Ureter (tissue), 1 donor: Measurements from ENCODE around the gene P2RY4. TPM values are rescaled to one million over a fixed set of nuclear protein-coding genes. Genes with fewer than 3 reads are reported as not detected.
"Not testable (repeated sequence)": the region's sequence is repeated elsewhere in the genome, so short reads cannot be mapped to it uniquely, and the experiment has no call there.

ENCODE experiments used
- DNase-seq: peaks from one replicate; pipeline ENCODE4 v3.0.0-alpha.2; 2020; ENCODE audit warnings: low spot score
- total RNA-seq: library from RNA; stranded (reverse); gene quantifications from one replicate; pipeline ENCODE4 v1.2.4, GENCODE V29; 2023
- donor health status: DM: yes; HTN: yes; CAD: no.

P2RY4 gene
- total RNA-seq, 1 donor from 2014 or later: 1.7 TPM

GRCh38 chrX:70243601-70244000 is 16.4 kb downstream of the P2RY4 start:
- DNase-seq: not testable (repeated sequence)

- DNase-seq: no peak
Measured at GRCh38 chrX:70241501-70241900, 18.5 kb downstream of the P2RY4 start.

- DNase-seq: no peak
Measured at GRCh38 chrX:70240751-70241150, 19.3 kb downstream of the P2RY4 start.

- DNase-seq: no peak
Measured at GRCh38 chrX:70234355-70234754, 25.6 kb downstream of the P2RY4 start, which contains the start of gene AWAT1. Gene AWAT1, plus strand, starts transcription at chrX:70234655. Its CDS starts 41 bp downstream, at chrX:70234696.

GRCh38 chrX:70231666-70232065 is 28.3 kb downstream of the P2RY4 start:
- no peak for DNase-seq

- no peak for DNase-seq
Measured at GRCh38 chrX:70226687-70227086, 33.3 kb downstream of the P2RY4 start.

GRCh38 chrX:70226048-70226447 is 34.0 kb downstream of the P2RY4 start:
- DNase-seq: no peak

GRCh38 chrX:70219938-70220764 is 39.9 kb downstream of the P2RY4 start:
- no peak for DNase-seq

GRCh38 chrX:70209570-70209969 is 50.4 kb downstream of the P2RY4 start:
- not testable (repeated sequence) for DNase-seq

GRCh38 chrX:70208479-70208878 is 51.5 kb downstream of the P2RY4 start:
- DNase-seq: no peak

Other genes with a start within 250 kb of the P2RY4 start
- gene AWAT2, start 210.3 kb downstream of the P2RY4 start, total RNA-seq: not detected
- not detected for gene OTUD6A, start 197.7 kb downstream of the P2RY4 start, total RNA-seq
- gene IGBP1, start 126.8 kb downstream of the P2RY4 start, total RNA-seq: 43.4 TPM
- not detected for gene DGAT2L6, start 82.7 kb downstream of the P2RY4 start, total RNA-seq
- gene AWAT1, start 25.5 kb downstream of the P2RY4 start, total RNA-seq: not detected
- gene ARR3, start 8.1 kb upstream of the P2RY4 start, total RNA-seq: not detected
- gene RAB41, start 22.0 kb upstream of the P2RY4 start, total RNA-seq: not detected
- gene PDZD11, start 29.7 kb upstream of the P2RY4 start, total RNA-seq: 40.4 TPM
- gene KIF4A, start 29.9 kb upstream of the P2RY4 start, total RNA-seq: 1.0 TPM
- gene GDPD2, start 163.1 kb upstream of the P2RY4 start, total RNA-seq: 1.5 TPM
- 34.2 TPM for gene DLG3, start 184.6 kb upstream of the P2RY4 start, total RNA-seq